LNCAP (cell line): Measurements from ENCODE around the gene CNKSR1.

ENCODE experiments used
- CTCF ChIP-seq: fragments of 450-650 bp; IDR thresholded peaks from 2 replicates; pipeline ENCODE4 v1.5.1; 2017; ENCODE audit warnings: mild to moderate bottlenecking

Gene CNKSR1

GRCh38 chr1:26184086-26184485, 6.8 kb downstream of the CNKSR1 start:
- no peak for TF ChIP-seq CTCF

DNA sequence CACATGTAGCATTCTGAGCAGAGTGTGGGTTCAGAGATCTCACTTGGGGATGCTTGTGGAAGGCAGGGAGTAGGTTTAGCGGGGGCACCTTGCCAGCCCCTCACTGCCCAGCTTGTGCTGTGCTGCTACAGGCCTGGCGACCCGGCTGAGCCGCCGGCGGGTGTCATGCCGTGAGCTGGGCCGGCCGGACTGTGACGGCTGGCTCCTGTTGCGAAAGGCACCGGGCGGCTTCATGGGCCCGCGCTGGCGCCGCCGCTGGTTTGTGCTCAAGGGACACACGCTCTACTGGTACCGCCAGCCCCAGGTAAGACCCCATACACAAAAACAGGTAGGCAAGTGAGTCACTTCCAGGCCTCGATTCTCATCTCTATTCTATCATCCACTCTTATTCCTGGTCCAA, 7.6 kb downstream of the CNKSR1 start:
- TF ChIP-seq CTCF = no peak

DNA sequence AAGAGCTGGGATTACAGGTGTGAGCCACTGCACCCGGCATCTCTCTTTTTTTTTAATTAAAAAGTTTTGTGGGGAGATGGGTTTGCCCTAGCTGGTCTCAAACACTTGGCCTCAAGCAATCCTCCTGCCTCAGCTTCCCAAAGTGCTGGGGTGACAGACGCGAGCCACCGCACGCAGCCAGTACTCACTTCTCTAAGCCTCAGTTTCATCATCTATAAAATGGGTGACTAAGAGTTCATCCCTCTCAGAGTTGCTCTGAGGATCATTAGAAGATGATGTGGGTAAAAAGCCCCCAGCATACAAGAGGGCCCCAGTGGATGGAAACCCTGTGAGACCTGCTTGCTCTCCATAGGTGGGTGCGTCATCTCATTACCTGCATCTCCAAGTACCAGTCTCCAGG, 10.6 kb downstream of the CNKSR1 start:
- TF ChIP-seq CTCF = no peak

- TF ChIP-seq CTCF = no peak
Measured at GRCh38 chr1:26188477-26188876, 11.2 kb downstream of the CNKSR1 start.

DNA sequence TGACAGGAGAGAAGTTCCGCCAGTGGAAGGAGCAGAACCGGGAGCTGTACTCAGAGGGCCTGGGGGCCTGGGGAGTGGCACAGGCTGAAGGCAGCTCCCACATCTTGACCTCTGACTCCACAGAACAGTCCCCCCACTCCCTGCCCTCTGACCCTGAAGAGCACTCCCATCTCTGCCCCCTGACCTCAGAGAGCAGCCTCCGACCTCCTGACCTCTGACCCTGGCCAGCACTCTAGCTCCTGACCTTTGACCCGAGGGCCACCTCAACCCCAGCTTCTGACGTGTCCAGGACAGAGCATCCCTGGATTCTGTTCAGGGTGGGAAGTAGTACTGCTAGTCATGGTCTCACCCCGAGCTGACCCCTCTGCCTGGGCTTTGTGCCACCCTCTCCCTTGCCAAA, 12.0 kb downstream of the CNKSR1 start:
- no peak for TF ChIP-seq CTCF

DNA sequence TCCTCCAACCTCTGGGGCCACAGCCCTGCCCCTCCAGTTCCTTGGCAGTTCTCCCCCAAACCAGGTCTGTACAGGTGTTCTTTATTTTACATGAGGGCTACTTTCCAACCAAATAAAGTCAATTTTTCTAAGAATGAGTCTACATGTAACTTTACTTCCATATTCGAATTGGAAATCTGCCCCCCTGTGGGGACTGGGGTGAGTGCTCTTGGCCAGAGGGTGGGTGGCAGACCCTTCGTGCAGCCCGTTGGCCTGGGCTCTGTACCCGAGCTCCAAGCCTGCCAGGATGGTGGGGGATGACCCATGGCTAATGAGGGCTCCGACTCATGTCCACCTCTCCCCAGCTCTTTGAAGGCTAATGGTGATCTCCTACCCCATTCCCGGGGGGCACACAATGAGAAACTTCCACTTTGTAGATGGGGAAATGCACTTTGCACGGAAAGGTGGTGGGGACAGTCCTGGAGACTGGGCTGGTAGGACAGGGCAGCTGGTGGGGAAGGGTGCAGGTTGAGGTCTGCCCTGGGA, 12.5 kb downstream of the CNKSR1 start:
- TF ChIP-seq CTCF = no peak

- TF ChIP-seq CTCF = no peak
Measured at GRCh38 chr1:26190373-26190987, 13.2 kb downstream of the CNKSR1 start, which contains the start of gene CATSPER4. Gene CATSPER4 (plus strand): TSS chr1:26190602. CDS start chr1:26190628, 26 bp downstream.

DNA sequence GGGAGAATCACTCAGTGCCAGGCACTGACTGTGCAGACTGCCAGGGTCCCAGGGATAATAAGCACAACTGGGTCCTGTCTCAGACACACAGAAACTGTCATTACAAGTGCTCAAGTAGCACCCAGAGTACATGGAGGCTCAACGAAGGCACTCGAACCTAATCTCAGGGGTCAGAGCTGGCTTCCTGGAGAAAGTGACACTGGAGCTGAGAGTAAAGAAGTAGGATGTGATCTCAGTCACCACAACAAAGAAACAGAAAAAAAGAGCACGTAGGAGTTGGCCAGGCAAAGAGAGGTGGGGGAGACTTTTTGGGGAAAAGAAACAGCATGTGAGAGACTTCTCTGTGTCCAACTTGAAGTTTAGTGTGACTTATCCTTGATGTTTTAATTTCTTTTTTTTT, 14.4 kb downstream of the CNKSR1 start:
- TF ChIP-seq CTCF = no peak
